Measurements from ENCODE around the gene PLOD3.

PLOD3 gene

DNA sequence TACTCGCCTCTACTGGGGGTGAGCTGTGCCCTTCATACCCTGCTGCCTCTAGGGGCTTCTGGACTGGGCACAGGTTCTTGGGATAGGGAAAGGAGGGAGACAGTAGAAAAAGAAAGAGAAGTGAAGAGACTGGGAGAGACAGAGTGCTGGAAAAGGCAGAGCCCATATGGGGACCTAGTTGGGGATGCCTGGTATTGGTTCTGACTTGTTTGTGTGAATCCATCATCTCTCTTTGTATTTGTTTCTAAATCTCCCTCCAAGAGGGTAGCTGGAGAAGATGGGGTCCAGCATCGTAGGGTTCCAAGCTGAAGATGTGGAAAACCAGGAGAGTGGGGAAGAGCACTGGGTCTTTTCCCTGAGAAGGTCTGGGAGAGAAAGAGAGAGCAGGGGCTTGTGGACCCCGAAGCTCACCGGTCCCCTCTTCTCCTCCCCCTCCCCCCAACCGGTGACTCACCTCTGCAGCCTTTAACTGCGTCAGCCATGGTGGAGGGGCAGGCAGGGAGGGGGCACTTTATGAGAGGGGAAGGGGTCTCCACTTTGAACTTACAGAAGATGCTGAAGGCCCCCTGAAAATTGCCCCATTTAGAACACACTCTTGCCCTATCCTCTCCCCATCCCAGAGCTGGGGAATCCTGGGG is 48.9 kb downstream of the PLOD3 start:
- no peak overlapping the region for H3K4me2 ChIP-seq (ENCODE audit: low read length)

DNA sequence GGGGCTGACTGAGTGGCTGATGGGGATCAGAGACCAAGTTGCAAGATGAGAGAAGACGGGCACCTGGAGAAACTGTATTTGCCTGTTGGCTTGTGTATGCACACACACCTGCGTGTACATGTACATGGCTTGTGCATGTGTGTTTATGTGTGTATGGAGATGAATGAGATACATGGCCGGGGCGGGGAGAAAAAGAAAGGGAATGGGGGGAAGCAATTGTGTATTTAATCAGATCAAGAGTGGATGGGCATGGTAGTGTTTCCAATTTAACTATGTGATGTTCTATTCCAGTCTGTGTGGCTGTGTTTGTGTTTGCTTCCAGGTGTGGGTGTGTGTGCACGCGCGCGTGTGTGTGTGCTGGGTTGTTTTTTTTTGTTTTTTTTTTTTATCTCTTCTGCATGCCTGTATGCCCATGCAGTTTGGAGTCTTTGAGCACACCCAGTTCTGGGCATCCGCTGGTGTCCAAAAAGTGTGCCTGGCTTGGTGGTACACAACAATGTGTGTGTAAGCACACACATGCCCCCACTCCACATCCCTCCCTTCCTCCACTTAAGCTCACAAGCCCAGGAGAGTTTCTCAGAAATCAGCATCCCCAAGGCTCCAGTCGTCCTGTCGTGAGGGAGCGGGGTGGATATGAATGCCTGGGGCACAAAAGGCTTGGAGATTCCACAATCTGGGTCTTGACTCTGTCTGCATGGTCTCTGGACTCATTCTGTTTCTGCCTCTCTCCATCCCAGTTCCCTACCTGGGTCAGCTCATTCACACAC is 49.6 kb downstream of the PLOD3 start:
- H3K4me1 ChIP-seq (ENCODE audit: insufficient read depth, low read length, severe bottlenecking), result peaks cover 14% of the 10 kb centered on the region

More for the DNA sequence above, 48.9 kb downstream of the PLOD3 start:
- no peak overlapping the region for H2AFZ ChIP-seq (ENCODE audit: low read length)
- no peak overlapping the region for H3K27ac ChIP-seq (ENCODE audit: low read depth, low read length, poor library complexity, severe bottlenecking)
- H3K4me1 ChIP-seq (ENCODE audit: insufficient read depth, low read length, severe bottlenecking), result peaks cover 12% of the 10 kb centered on the region
- H4K20me1 ChIP-seq (ENCODE audit: insufficient read depth, low read length), result no peaks in the 10 kb centered on the region
- no peaks in the 10 kb centered on the region for H3K9me3 ChIP-seq (ENCODE audit: low read length)
- TF ChIP-seq EZH2 (IDR thresholded peaks at IDR 0.05; ENCODE audit: borderline replicate concordance, low read length), result no peak
- TF ChIP-seq, protein P1, sequence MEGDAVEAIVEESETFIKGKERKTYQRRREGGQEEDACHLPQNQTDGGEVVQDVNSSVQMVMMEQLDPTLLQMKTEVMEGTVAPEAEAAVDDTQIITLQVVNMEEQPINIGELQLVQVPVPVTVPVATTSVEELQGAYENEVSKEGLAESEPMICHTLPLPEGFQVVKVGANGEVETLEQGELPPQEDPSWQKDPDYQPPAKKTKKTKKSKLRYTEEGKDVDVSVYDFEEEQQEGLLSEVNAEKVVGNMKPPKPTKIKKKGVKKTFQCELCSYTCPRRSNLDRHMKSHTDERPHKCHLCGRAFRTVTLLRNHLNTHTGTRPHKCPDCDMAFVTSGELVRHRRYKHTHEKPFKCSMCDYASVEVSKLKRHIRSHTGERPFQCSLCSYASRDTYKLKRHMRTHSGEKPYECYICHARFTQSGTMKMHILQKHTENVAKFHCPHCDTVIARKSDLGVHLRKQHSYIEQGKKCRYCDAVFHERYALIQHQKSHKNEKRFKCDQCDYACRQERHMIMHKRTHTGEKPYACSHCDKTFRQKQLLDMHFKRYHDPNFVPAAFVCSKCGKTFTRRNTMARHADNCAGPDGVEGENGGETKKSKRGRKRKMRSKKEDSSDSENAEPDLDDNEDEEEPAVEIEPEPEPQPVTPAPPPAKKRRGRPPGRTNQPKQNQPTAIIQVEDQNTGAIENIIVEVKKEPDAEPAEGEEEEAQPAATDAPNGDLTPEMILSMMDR (IDR thresholded peaks at IDR 0.05; ENCODE audit: low read length), result no peak
- no peaks in the 10 kb centered on the region for H3K9me2 ChIP-seq (ENCODE audit: low read depth, low read length)
- no peak overlapping the region for H3K4me3 ChIP-seq (ENCODE audit: low read depth, low read length, poor library complexity, severe bottlenecking)
- H3F3A ChIP-seq (ENCODE audit: insufficient read depth, low read length), result no peaks in the 10 kb centered on the region
- H3K36me3 ChIP-seq (ENCODE audit: insufficient read depth, low read length), result no peaks in the 10 kb centered on the region
- H3K27me3 ChIP-seq (ENCODE audit: insufficient read depth, low read length), result peaks cover 10% of the 10 kb centered on the region
- no peaks in the 10 kb centered on the region for H3K79me2 ChIP-seq (ENCODE audit: insufficient read depth, low read length)
- no peak overlapping the region for H3K9ac ChIP-seq (ENCODE audit: low read length)

DNA sequence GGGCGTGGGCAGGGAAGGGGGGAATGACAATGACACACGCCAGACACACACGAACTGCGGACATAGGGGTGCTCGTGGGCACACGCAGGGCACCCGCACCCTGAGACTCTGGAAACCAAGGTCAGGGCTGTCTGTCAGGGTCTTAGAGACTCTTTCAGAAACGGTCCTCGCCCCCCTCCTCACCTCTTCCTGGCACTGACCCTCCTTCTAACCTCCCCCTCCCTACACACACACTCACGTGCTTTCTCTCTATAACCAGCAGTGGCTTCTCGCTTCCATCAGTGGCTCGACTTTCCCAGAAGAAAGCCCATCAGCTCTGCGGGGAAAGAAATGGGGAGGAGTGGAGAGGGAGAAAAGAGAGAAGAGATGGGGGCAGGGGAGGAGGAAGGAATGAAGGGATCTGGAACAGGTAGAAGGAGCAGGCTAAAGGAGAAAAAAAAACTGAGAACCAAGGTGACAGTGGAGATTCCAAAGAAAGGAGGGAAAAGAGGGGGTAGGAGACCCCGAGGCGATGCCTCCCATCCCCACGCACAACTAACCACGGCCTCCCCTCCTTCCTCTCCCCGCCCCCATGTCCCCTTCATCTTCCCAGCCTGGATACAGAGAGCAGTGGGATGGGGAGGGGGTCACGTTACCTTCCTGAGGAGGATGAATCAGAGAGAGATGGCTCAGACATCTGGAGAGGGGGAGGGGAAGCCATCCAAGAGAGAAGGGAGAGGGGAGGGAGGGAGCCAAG is 50.3 kb downstream of the PLOD3 start:
- no peak for TF ChIP-seq EZH2 (IDR thresholded peaks at IDR 0.05; ENCODE audit: borderline replicate concordance, low read length)
- TF ChIP-seq, protein P1 (IDR thresholded peaks at IDR 0.05; ENCODE audit: low read length), result no peak
- H3K27ac ChIP-seq (ENCODE audit: low read depth, low read length, poor library complexity, severe bottlenecking), result no peak overlapping the region

More for the DNA sequence above, 49.6 kb downstream of the PLOD3 start:
- Histone ChIP-seq H3K79me2 (ENCODE audit: insufficient read depth, low read length) (no peaks in the 10 kb centered on the region), H4K20me1 (ENCODE audit: insufficient read depth, low read length) (no peaks in the 10 kb centered on the region), H3K27me3 (ENCODE audit: insufficient read depth, low read length) (peaks cover 10% of the 10 kb centered on the region; the same call in 1 of the 2 replicates), H3K9me3 (ENCODE audit: low read length) (no peaks in the 10 kb centered on the region), H3K27ac (ENCODE audit: low read depth, low read length, poor library complexity, severe bottlenecking) (no peak overlapping the region), H3K4me3 (ENCODE audit: low read depth, low read length, poor library complexity, severe bottlenecking) (no peak overlapping the region), H3K9me2 (ENCODE audit: low read depth, low read length) (no peaks in the 10 kb centered on the region), H2AFZ (ENCODE audit: low read length) (no peak overlapping the region), H3K4me2 (ENCODE audit: low read length) (no peak overlapping the region), H3F3A (ENCODE audit: insufficient read depth, low read length) (no peaks in the 10 kb centered on the region), H3K9ac (ENCODE audit: low read length) (no peak overlapping the region), H3K36me3 (ENCODE audit: insufficient read depth, low read length) (no peaks in the 10 kb centered on the region)
- no peak for TF ChIP-seq EZH2 (IDR thresholded peaks at IDR 0.05; ENCODE audit: borderline replicate concordance, low read length)
- TF ChIP-seq, protein P1 (IDR thresholded peaks at IDR 0.05; ENCODE audit: low read length), result no peak

More for the DNA sequence above, 50.3 kb downstream of the PLOD3 start:
- no peaks in the 10 kb centered on the region for H3K9me2 ChIP-seq (ENCODE audit: low read depth, low read length)
- no peaks in the 10 kb centered on the region; the same call in 1 of the 2 replicates for H3F3A ChIP-seq (ENCODE audit: insufficient read depth, low read length)
- no peak overlapping the region for H3K4me2 ChIP-seq (ENCODE audit: low read length)
- H3K9me3 ChIP-seq (ENCODE audit: low read length), result no peaks in the 10 kb centered on the region
- no peak overlapping the region for H3K4me3 ChIP-seq (ENCODE audit: low read depth, low read length, poor library complexity, severe bottlenecking)
- H3K36me3 ChIP-seq (ENCODE audit: insufficient read depth, low read length), result no peaks in the 10 kb centered on the region
- H4K20me1 ChIP-seq (ENCODE audit: insufficient read depth, low read length), result no peaks in the 10 kb centered on the region
- peaks cover 21% of the 10 kb centered on the region for H3K4me1 ChIP-seq (ENCODE audit: insufficient read depth, low read length, severe bottlenecking)
- no peak overlapping the region for H2AFZ ChIP-seq (ENCODE audit: low read length)
- H3K79me2 ChIP-seq (ENCODE audit: insufficient read depth, low read length), result no peaks in the 10 kb centered on the region
- H3K27me3 ChIP-seq (ENCODE audit: insufficient read depth, low read length), result peaks cover 10% of the 10 kb centered on the region; the same call in 1 of the 2 replicates
- no peak overlapping the region for H3K9ac ChIP-seq (ENCODE audit: low read length)
